UCSD-AML1 (cell line): ENCODE measurements around the gene NOTCH4.

ENCODE experiments used
- DNase-seq: peaks from one replicate; lab custom pipeline; 2025; ENCODE audit not compliant: unreplicated experiment; lab: John Stamatoyannopoulos, UW

Gene NOTCH4

GRCh38 chr6:32183030-32183429 lies 40.8 kb downstream of the NOTCH4 start:
- DNase-seq, result no peak

- no peak for DNase-seq
These were observed 41.3 kb downstream of the NOTCH4 start for GRCh38 chr6:32182555-32182981.

- DNase-seq, result no peak
These were observed 41.8 kb downstream of the NOTCH4 start for GRCh38 chr6:32181915-32182529.

- DNase-seq, result no peak
These were observed 42.6 kb downstream of the NOTCH4 start for GRCh38 chr6:32181148-32181702.

GRCh38 chr6:32179766-32180405 lies 44.0 kb downstream of the NOTCH4 start:
- no peak for DNase-seq

- DNase-seq, result no peak
These were observed 45.1 kb downstream of the NOTCH4 start for GRCh38 chr6:32178547-32179440.

- DNase-seq, result peak; percentile 94
These were observed 45.9 kb downstream of the NOTCH4 start, which contains the start of gene RNF5 for GRCh38 chr6:32177788-32178546. TSS of gene RNF5 (plus strand) at chr6:32178405. CDS start at chr6:32178512, 107 bp downstream.

GRCh38 chr6:32177183-32177787 lies 46.6 kb downstream of the NOTCH4 start:
- DNase-seq, result peak; percentile 71

GRCh38 chr6:32176476-32177182 lies 47.2 kb downstream of the NOTCH4 start:
- no peak for DNase-seq

GRCh38 chr6:32175711-32176475 lies 48.0 kb downstream of the NOTCH4 start, which contains the start of gene AGPAT1:
TSS of gene AGPAT1 (minus strand) at chr6:32176084. CDS start at chr6:32171496, 4,588 bp downstream.
- DNase-seq, result peak; percentile 95

GRCh38 chr6:32175322-32175710 lies 48.6 kb downstream of the NOTCH4 start:
- no peak for DNase-seq

- no peak for DNase-seq
These were observed 49.5 kb downstream of the NOTCH4 start for GRCh38 chr6:32174416-32174815.

- no peak for DNase-seq
These were observed 50.7 kb downstream of the NOTCH4 start for GRCh38 chr6:32173051-32173727.

GRCh38 chr6:32171234-32171633 lies 52.6 kb downstream of the NOTCH4 start:
- no peak for DNase-seq

- DNase-seq, result no peak
These were observed 53.6 kb downstream of the NOTCH4 start for GRCh38 chr6:32170294-32170693.

- DNase-seq, result no peak
These were observed 54.9 kb downstream of the NOTCH4 start for GRCh38 chr6:32168807-32169591.

GRCh38 chr6:32168350-32168749 lies 55.5 kb downstream of the NOTCH4 start:
- DNase-seq, result no peak
